ENCODE results near the gene SRGAP2C.
"Not testable (repeated sequence)": the region's sequence is repeated elsewhere in the genome, so short reads cannot be mapped to it uniquely, and the experiment has no call there.

The SRGAP2C gene

DNA sequence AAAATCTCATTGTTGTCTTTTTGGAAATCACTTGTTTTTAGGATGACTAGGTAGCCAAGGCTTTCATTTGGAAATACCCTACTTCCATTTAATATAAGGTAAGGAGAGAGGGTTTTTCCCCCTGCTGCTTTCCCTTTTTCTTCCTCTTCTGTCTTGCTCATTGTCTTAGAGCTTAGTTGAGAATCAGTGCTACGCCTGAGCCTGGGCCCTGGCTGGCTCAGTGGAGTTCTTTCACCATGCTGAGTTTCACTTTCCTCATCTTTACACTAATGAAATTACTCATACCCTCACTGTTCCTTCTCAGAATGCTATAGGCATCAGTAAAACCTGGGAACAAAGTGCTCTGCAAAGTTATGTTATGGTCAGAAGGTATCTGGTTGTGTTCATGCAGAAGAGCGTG lies 154.8 kb downstream of the SRGAP2C start:
- DNase-seq, result not testable (repeated sequence)

DNA sequence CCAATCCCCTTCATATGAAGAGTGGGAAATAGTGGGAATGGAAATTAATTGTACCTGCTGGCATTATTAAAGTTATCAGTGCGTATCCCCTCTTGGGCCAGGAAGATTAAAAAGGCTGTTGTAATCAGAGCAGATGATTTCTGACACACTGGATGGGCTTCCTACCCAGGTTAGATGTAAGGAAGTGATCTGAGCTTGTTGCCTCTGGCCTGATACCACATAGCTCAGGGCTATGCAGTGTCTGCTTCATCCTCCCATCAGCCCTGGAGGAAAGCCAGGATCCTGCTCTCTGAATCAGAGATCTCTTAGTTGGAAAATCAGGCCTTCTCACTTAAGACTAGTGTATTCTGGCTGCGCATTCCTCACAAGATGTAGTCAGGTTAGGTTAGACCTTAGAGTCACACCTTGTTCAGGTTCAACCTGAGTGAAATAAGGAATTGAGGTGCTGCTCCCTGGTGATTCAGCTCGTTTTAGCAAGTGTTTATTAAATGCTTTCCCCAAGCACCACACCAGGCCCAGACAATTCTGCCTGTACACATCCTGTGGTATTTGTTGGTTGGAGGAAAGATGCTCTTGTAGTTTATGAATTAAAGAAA lies 158.6 kb downstream of the SRGAP2C start:
- not testable (repeated sequence) for DNase-seq

GRCh38 chr1:121344355-121344754 lies 159.6 kb downstream of the SRGAP2C start:
- DNase-seq, result not testable (repeated sequence)

GRCh38 chr1:121346654-121347053 lies 161.9 kb downstream of the SRGAP2C start:
- DNase-seq, result not testable (repeated sequence)

DNA sequence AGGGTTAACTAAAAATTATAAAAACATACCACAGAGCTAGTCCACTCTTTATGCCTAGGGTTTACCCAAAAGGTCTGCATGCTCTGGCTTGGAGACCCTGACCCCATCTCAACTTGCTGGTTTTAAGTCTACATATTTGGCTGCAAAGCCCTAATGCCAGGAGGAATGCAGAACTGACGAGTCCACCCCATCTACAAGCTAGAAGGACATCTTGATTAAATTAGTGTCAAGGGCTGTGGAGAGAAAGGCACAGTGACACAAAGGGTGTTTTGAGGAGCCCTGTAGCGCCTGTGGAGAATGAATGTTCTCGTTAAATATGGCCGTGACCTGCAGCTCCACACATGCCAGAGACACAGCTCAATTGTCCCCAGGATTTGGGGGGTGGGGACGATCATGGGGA lies 162.7 kb downstream of the SRGAP2C start:
- not testable (repeated sequence) for DNase-seq

- DNase-seq, result not testable (repeated sequence)
These were observed 163.3 kb downstream of the SRGAP2C start for GRCh38 chr1:121348115-121348514.

- not testable (repeated sequence) for DNase-seq
These were observed 164.7 kb downstream of the SRGAP2C start for GRCh38 chr1:121349332-121349967.

DNA sequence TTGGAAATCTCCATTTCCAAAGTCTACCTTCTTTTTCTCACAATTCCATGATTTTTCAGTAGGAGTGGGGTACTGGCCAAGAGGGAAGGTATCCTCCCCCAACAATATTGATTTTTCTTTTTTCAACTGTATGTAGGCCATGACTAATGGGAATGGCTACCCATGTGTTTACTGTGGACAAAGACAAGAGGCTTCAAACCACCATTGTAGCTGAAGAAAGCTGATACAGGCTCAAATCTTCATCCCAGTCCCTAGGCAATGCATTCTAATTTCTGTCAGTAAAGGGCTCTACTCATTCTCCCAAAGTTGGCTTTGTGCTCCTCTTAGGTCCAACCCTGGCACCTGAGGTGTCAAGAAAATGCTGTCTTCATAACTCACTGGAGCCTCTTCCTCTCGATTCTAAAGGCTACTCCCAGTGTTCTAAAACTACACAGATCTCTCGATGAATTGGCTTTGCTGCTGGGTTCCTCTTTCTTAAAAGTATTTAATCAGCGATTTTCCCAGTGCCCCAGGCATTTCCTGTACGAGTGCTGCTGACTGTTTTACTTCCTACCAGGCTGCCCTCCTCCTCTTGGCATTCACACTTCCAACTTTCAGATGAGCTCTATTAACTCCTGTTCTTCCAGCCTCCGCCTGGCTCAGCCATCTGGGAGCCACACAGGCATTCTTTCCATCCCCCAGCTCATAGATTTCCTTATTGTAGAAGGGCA lies 171.1 kb downstream of the SRGAP2C start:
- DNase-seq, result not testable (repeated sequence)

DNA sequence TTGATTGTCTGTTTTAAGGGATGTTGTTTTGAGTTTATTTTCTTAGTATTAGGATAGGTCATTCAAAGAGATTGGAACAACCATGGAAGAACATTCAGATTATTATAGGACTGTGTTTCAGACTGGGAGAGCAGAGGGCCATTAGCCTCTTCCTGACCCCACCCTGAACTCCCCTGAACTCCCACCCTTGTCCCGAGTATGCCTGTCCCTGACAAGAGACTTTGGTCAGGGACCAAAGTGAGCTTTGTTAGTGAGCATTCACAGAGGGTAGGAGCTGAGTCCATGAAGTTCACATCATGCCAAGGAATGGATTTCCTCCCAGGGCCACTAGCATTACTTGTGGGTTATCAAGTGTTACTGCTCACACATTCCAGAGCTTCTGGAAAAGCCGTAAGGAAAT lies 172.0 kb downstream of the SRGAP2C start:
- not testable (repeated sequence) for DNase-seq

DNA sequence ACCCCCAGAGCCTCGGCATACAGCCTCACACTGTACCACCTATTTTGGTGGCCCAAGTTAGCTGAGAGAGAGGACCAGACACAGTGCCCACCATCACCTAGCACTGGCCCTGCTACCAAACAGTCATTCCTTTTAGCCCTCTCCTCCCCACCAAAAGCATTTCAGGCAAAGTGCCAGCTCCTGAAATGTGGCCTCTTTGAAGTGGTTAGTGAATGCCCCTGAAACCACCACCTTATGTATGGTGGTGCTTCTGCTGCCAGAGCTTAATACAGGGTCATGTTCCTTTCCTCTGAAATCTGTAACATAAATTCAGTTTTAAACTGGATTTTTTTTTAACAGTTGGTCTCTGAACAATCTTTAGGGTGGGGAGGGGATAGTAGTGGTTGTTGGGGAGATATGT lies 175.8 kb downstream of the SRGAP2C start:
- not testable (repeated sequence) for DNase-seq

GRCh38 chr1:121361451-121362233 lies 176.9 kb downstream of the SRGAP2C start:
- not testable (repeated sequence) for DNase-seq

DNA sequence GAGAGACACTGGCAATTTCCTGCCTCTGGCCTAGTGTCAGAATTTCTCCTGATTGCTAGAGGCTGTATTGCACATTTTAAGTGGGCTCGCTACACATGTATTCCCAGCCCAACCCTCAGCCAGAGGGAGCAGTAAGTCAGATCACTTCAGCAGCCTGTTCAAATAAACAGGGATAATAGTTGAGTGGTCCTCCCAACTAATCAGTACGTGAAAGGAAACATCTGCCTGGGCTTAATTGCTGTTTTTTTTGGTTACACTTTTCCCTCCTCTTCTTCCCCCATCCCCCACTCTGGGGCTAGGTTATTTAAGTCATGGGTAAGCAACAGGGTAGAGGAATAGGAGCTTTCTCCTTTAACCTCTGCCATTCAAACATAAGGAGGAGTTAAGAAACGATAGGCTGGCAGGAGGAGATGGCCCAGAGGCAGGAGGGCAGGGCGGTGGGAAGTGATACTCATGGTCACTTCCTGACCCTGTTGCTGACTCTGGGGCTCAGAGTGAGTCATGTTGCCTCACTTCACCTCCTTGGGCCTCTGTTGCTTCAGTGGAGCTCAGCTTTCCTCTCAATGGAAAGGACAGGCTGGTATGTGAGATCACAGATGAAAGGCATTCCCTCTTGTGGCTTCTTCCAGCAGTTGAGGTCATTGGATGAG lies 177.6 kb downstream of the SRGAP2C start:
- DNase-seq, result not testable (repeated sequence)

DNA sequence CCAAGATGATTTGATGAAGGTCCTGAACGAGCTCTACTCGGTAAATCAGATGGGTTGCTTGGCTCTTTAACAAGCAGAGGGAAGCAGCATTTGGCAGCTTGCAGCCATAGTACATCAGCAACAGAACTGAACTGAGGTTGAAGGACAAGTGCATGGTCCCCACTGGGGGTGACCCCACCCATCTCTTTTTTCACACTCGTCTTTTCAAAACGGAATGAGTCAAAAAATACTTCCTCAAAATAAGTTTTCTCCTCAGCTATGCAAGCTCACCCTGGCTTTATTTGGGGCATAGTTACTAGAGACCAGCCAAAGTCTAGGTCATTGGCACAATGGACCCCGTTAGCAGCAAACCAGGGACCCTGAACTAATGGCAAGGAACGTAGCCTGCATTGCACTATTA lies 180.5 kb downstream of the SRGAP2C start:
- peak in 1 of 4 experiments; percentile 3 for DNase-seq

- peak; percentile 6 to 35 (median 22) for DNase-seq
These were observed 180.9 kb downstream of the SRGAP2C start for GRCh38 chr1:121365723-121366122.

- not testable (repeated sequence) for DNase-seq
These were observed 181.4 kb downstream of the SRGAP2C start for GRCh38 chr1:121366171-121366570.

GRCh38 chr1:121368910-121369309 lies 184.1 kb downstream of the SRGAP2C start:
- DNase-seq, result not testable (repeated sequence)

GRCh38 chr1:121369959-121370358 lies 185.2 kb downstream of the SRGAP2C start:
- DNase-seq, result not testable (repeated sequence)

DNA sequence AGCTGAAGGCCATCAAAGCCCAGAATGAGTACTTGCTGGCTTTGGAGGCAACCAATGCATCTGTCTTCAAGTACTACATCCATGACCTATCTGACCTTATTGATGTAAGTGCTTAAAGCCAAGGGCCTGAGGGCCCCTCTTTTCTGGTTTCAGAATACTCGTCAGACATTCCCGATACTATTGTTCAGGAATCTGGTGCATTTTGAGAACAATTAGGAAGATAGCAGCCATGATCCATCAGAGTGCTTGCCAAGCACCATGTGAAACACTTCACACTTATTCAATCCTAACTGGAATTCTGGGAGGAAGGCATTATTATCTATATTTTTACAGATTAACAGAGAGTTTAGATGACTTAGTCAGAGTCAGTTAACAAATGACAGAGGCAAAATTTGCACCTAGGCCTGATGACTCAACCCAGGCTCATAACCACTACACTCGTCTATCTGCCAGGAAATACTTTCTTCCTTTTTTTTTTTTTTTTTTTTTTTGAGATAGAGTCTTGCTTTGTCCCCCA lies 190.1 kb downstream of the SRGAP2C start:
- not testable (repeated sequence) for DNase-seq

- DNase-seq, result not testable (repeated sequence)
These were observed 192.2 kb downstream of the SRGAP2C start for GRCh38 chr1:121376986-121377385.

DNA sequence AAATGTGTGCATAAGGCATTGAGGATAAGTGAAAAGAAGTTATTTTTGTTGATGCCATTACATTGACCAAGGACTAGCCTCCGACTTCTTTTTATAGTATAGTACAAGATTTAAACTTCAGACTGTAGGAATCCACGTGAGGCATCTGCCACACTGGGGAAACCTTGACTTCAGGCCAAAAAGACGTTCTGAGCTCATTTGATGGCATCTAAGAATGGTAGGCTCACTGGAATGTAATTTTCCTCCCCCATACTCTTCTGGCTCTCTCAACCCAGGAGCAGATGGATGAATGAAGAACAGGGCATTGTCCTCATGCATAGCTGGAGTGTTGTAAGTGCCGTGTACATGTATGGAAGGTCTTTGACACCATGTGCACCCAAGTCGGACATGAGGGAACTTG lies 194.0 kb downstream of the SRGAP2C start:
- DNase-seq, result not testable (repeated sequence)

- not testable (repeated sequence) for DNase-seq
These were observed 200.0 kb downstream of the SRGAP2C start for GRCh38 chr1:121384754-121385153.

DNA sequence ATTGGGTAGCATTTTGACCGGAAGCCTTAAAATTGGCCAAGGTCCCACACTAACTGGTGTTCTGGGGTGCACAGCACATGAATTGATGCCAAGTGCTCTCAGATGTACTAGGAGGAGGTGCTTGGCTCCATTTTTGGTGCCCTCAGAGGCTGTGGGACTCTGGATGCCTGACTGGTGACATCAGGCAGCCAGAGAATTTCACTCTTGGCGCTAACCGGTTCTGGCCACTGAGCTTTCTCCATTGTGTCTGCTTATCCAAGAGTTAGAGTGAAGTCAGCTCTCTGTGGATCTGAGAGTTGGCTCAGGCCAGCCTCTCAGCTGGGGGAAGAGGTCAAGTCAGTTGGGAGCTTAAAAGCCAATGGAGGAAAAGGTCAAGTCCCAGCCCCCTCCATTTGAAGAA lies 200.4 kb downstream of the SRGAP2C start:
- not testable (repeated sequence) for DNase-seq
